WTC11 (cell line): Measurements from ENCODE around the gene SCIN. TPM values are rescaled to one million over a fixed set of nuclear protein-coding genes. Genes with fewer than 3 reads are reported as not detected.
A peak's percentile ranks its signal among the peaks of the same experiment; 100 is the strongest.

Source experiments
- ATAC-seq: fragments of 200-7000 bp; cut with Tn5 transposase; 2 replicates; pipeline ENCODE4 v1.10.0; 2021; ENCODE audit warnings: mild to moderate bottlenecking, moderate library complexity
- CTCF ChIA-PET: fragments of 300-600 bp; sonication (Branson Sonifier 250); formaldehyde crosslinking; loops from one replicate; lab custom pipeline; 2021; ENCODE audit warnings: antibody characterized with exemption; lab: Charles Lee
- POLR2A ChIA-PET: fragments of 350-600 bp; sonication (Branson Sonifier 250); formaldehyde crosslinking; loops from one replicate; lab custom pipeline; 2021; ENCODE audit warnings: antibody characterized with exemption; lab: Charles Lee
- DNase-seq: peaks from one replicate; pipeline ENCODE4 v3.0.0; 2021; ENCODE audit warnings: low spot score
- H3K27ac Mint-ChIP-seq: 2 replicates; pipeline ENCODE4 v1.8.0; 2021; ENCODE audit warnings: mixed read lengths
- H3K27me3 Mint-ChIP-seq: 2 replicates; pipeline ENCODE4 v1.8.0; 2021; ENCODE audit warnings: low read depth, mild to moderate bottlenecking, moderate library complexity, mixed read lengths
- H3K36me3 Mint-ChIP-seq: 2 replicates; pipeline ENCODE4 v1.8.0; 2021; ENCODE audit warnings: mixed read lengths
- H3K4me1 Mint-ChIP-seq: 2 replicates; pipeline ENCODE4 v1.8.0; 2022; ENCODE audit warnings: mixed read lengths
- H3K4me3 Mint-ChIP-seq: 2 replicates; pipeline ENCODE4 v1.8.0; 2021; ENCODE audit warnings: mild to moderate bottlenecking, moderate library complexity, mixed read lengths
- H3K9me3 Mint-ChIP-seq: 2 replicates; pipeline ENCODE4 v1.8.0; 2021; ENCODE audit warnings: mixed read lengths
- ATF2 ChIP-seq: sonication (generic); formaldehyde crosslinking; IDR thresholded peaks from 2 replicates; pipeline ENCODE4 v1.8.1; 2022; ENCODE audit warnings: low read depth, missing genetic modification reagents, borderline replicate concordance
- CBFB ChIP-seq: sonication (generic); formaldehyde crosslinking; IDR thresholded peaks from 2 replicates; pipeline ENCODE4 v1.8.1; 2022; ENCODE audit warnings: mild to moderate bottlenecking, low read depth, missing genetic modification reagents
- E2F5 ChIP-seq: sonication (generic); formaldehyde crosslinking; IDR thresholded peaks from 2 replicates; pipeline ENCODE4 v1.8.1; 2022; ENCODE audit warnings: mild to moderate bottlenecking, moderate library complexity, missing genetic modification reagents
- ELF4 ChIP-seq: sonication (generic); formaldehyde crosslinking; IDR thresholded peaks from 2 replicates; pipeline ENCODE4 v1.8.1; 2022; ENCODE audit warnings: low read depth, mild to moderate bottlenecking, moderate library complexity, missing genetic modification reagents
- NR3C1 ChIP-seq: sonication (generic); formaldehyde crosslinking; conservative IDR thresholded peaks from 2 replicates; pipeline ENCODE4 v1.8.1; 2023; ENCODE audit warnings: low read depth, mild to moderate bottlenecking, missing genetic modification reagents
- SMAD3 ChIP-seq: sonication (generic); formaldehyde crosslinking; IDR thresholded peaks from 2 replicates; pipeline ENCODE4 v1.8.0; 2022; ENCODE audit warnings: missing genetic modification reagents, mild to moderate bottlenecking, borderline replicate concordance
- TEAD4 ChIP-seq: sonication (generic); formaldehyde crosslinking; IDR thresholded peaks from 2 replicates; pipeline ENCODE4 v1.8.0; 2022; ENCODE audit warnings: mild to moderate bottlenecking, missing genetic modification reagents
- ZBTB21 ChIP-seq: sonication (generic); formaldehyde crosslinking; IDR thresholded peaks from 2 replicates; pipeline ENCODE4 v1.8.1; 2023; ENCODE audit warnings: mild to moderate bottlenecking, missing genetic modification reagents, borderline replicate concordance
- ZBTB43 ChIP-seq: sonication (generic); formaldehyde crosslinking; IDR thresholded peaks from 2 replicates; pipeline ENCODE4 v1.8.1; 2023; ENCODE audit warnings: mild to moderate bottlenecking, missing genetic modification reagents
- ZNF121 ChIP-seq: sonication (generic); formaldehyde crosslinking; IDR thresholded peaks from 2 replicates; pipeline ENCODE4 v1.8.0; 2023; ENCODE audit warnings: missing genetic modification reagents
- ZNF138 ChIP-seq: sonication (generic); formaldehyde crosslinking; conservative IDR thresholded peaks from 2 replicates; pipeline ENCODE4 v1.8.1; 2022; ENCODE audit warnings: mild to moderate bottlenecking, moderate library complexity, missing genetic modification reagents
- ZNF263 ChIP-seq: sonication (generic); formaldehyde crosslinking; IDR thresholded peaks from 2 replicates; pipeline ENCODE4 v1.8.1; 2022; ENCODE audit warnings: low read depth, mild to moderate bottlenecking, moderate library complexity, missing genetic modification reagents
- total RNA-seq: library from RNA; stranded (reverse); gene quantifications from 3 replicates; pipeline ENCODE4 v1.2.3, GENCODE V29; 2021
- TF ChIP-seq, protein P1 (sequence below): sonication (generic); formaldehyde crosslinking; IDR thresholded peaks from 2 replicates; pipeline ENCODE4 v1.8.1; 2022; ENCODE audit warnings: low read depth, mild to moderate bottlenecking, moderate library complexity, missing genetic modification reagents, borderline replicate concordance
- TF ChIP-seq, protein P2 (sequence below): sonication (generic); formaldehyde crosslinking; IDR thresholded peaks from 2 replicates; pipeline ENCODE4 v1.8.1; 2023; ENCODE audit warnings: mild to moderate bottlenecking, moderate library complexity, missing genetic modification reagents
- TF ChIP-seq, protein P3 (sequence below): sonication (generic); formaldehyde crosslinking; IDR thresholded peaks from 2 replicates; pipeline ENCODE4 v1.8.0; 2022; ENCODE audit warnings: mild to moderate bottlenecking, missing genetic modification reagents
- TF ChIP-seq, protein P4 (sequence below): fragments of 250-450 bp; sonication (Bioruptor Pico); IDR thresholded peaks from 2 replicates; pipeline ENCODE4 v1.9.0; 2021; ENCODE audit warnings: mild to moderate bottlenecking, borderline replicate concordance
- TF ChIP-seq, protein P5 (sequence below): sonication (generic); formaldehyde crosslinking; IDR thresholded peaks from 2 replicates; pipeline ENCODE4 v1.8.0; 2022; ENCODE audit warnings: mild to moderate bottlenecking, missing genetic modification reagents
- TF ChIP-seq, protein P6 (sequence below): sonication (generic); formaldehyde crosslinking; IDR thresholded peaks from 2 replicates; pipeline ENCODE4 v1.8.0; 2023; ENCODE audit warnings: missing genetic modification reagents, mild to moderate bottlenecking, borderline replicate concordance

The SCIN gene
- total RNA-seq, 1 experiment from 2014 or later, result 0.98 TPM

GRCh38 chr7:12692479-12693259, 122.1 kb downstream of the SCIN start:
- no peak overlapping the region for H3K4me3 Mint-ChIP-seq
- H3K9me3 Mint-ChIP-seq, result no peaks in the 10 kb centered on the region; the same call in 1 of the 2 replicates
- ChIA-PET POLR2A (no interaction called here), CTCF (interaction anchor here (1.0 kb wide), 1 partner anchor 35 kb away, joined by 3 read pairs; no protein-coding TSS in a partner anchor)
- ATAC-seq (no peak), DNase-seq (no peak)
- H3K36me3 Mint-ChIP-seq, result no peaks in the 10 kb centered on the region
- peak overlapping the region; percentile 12 for H3K27ac Mint-ChIP-seq
- no peaks in the 10 kb centered on the region for H3K27me3 Mint-ChIP-seq
- H3K4me1 Mint-ChIP-seq, result peaks cover 54% of the 10 kb centered on the region
- no peak for TF ChIP-seq ELF4 (CRISPR knock-in tag)
- no peak for TF ChIP-seq ZNF263 (CRISPR knock-in tag)
- TF ChIP-seq, protein P1, sequence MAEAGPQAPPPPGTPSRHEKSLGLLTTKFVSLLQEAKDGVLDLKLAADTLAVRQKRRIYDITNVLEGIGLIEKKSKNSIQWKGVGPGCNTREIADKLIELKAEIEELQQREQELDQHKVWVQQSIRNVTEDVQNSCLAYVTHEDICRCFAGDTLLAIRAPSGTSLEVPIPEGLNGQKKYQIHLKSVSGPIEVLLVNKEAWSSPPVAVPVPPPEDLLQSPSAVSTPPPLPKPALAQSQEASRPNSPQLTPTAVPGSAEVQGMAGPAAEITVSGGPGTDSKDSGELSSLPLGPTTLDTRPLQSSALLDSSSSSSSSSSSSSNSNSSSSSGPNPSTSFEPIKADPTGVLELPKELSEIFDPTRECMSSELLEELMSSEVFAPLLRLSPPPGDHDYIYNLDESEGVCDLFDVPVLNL (CRISPR knock-in tag), result no peak
- TF ChIP-seq, protein P2, sequence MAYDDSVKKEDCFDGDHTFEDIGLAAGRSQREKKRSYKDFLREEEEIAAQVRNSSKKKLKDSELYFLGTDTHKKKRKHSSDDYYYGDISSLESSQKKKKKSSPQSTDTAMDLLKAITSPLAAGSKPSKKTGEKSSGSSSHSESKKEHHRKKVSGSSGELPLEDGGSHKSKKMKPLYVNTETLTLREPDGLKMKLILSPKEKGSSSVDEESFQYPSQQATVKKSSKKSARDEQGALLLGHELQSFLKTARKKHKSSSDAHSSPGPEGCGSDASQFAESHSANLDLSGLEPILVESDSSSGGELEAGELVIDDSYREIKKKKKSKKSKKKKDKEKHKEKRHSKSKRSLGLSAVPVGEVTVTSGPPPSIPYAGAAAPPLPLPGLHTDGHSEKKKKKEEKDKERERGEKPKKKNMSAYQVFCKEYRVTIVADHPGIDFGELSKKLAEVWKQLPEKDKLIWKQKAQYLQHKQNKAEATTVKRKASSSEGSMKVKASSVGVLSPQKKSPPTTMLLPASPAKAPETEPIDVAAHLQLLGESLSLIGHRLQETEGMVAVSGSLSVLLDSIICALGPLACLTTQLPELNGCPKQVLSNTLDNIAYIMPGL, result no peak
- TF ChIP-seq ATF2 (CRISPR knock-in tag), result no peak
- no peak for TF ChIP-seq SMAD3 (CRISPR knock-in tag)
- TF ChIP-seq, protein P3, sequence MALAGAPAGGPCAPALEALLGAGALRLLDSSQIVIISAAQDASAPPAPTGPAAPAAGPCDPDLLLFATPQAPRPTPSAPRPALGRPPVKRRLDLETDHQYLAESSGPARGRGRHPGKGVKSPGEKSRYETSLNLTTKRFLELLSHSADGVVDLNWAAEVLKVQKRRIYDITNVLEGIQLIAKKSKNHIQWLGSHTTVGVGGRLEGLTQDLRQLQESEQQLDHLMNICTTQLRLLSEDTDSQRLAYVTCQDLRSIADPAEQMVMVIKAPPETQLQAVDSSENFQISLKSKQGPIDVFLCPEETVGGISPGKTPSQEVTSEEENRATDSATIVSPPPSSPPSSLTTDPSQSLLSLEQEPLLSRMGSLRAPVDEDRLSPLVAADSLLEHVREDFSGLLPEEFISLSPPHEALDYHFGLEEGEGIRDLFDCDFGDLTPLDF, result no peak
- TF ChIP-seq, protein P4, sequence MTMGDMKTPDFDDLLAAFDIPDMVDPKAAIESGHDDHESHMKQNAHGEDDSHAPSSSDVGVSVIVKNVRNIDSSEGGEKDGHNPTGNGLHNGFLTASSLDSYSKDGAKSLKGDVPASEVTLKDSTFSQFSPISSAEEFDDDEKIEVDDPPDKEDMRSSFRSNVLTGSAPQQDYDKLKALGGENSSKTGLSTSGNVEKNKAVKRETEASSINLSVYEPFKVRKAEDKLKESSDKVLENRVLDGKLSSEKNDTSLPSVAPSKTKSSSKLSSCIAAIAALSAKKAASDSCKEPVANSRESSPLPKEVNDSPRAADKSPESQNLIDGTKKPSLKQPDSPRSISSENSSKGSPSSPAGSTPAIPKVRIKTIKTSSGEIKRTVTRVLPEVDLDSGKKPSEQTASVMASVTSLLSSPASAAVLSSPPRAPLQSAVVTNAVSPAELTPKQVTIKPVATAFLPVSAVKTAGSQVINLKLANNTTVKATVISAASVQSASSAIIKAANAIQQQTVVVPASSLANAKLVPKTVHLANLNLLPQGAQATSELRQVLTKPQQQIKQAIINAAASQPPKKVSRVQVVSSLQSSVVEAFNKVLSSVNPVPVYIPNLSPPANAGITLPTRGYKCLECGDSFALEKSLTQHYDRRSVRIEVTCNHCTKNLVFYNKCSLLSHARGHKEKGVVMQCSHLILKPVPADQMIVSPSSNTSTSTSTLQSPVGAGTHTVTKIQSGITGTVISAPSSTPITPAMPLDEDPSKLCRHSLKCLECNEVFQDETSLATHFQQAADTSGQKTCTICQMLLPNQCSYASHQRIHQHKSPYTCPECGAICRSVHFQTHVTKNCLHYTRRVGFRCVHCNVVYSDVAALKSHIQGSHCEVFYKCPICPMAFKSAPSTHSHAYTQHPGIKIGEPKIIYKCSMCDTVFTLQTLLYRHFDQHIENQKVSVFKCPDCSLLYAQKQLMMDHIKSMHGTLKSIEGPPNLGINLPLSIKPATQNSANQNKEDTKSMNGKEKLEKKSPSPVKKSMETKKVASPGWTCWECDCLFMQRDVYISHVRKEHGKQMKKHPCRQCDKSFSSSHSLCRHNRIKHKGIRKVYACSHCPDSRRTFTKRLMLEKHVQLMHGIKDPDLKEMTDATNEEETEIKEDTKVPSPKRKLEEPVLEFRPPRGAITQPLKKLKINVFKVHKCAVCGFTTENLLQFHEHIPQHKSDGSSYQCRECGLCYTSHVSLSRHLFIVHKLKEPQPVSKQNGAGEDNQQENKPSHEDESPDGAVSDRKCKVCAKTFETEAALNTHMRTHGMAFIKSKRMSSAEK (CRISPR knock-in tag), result no peak
- TF ChIP-seq ZBTB43, result no peak
- TF ChIP-seq, protein P5, sequence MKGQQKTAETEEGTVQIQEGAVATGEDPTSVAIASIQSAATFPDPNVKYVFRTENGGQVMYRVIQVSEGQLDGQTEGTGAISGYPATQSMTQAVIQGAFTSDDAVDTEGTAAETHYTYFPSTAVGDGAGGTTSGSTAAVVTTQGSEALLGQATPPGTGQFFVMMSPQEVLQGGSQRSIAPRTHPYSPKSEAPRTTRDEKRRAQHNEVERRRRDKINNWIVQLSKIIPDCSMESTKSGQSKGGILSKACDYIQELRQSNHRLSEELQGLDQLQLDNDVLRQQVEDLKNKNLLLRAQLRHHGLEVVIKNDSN (CRISPR knock-in tag), result no peak
- TF ChIP-seq ZBTB21, result no peak
- no peak for TF ChIP-seq TEAD4 (CRISPR knock-in tag)
- no peak for TF ChIP-seq ZNF138 (CRISPR knock-in tag)
- no peak for TF ChIP-seq ZNF121 (CRISPR knock-in tag)
- TF ChIP-seq, protein P6, sequence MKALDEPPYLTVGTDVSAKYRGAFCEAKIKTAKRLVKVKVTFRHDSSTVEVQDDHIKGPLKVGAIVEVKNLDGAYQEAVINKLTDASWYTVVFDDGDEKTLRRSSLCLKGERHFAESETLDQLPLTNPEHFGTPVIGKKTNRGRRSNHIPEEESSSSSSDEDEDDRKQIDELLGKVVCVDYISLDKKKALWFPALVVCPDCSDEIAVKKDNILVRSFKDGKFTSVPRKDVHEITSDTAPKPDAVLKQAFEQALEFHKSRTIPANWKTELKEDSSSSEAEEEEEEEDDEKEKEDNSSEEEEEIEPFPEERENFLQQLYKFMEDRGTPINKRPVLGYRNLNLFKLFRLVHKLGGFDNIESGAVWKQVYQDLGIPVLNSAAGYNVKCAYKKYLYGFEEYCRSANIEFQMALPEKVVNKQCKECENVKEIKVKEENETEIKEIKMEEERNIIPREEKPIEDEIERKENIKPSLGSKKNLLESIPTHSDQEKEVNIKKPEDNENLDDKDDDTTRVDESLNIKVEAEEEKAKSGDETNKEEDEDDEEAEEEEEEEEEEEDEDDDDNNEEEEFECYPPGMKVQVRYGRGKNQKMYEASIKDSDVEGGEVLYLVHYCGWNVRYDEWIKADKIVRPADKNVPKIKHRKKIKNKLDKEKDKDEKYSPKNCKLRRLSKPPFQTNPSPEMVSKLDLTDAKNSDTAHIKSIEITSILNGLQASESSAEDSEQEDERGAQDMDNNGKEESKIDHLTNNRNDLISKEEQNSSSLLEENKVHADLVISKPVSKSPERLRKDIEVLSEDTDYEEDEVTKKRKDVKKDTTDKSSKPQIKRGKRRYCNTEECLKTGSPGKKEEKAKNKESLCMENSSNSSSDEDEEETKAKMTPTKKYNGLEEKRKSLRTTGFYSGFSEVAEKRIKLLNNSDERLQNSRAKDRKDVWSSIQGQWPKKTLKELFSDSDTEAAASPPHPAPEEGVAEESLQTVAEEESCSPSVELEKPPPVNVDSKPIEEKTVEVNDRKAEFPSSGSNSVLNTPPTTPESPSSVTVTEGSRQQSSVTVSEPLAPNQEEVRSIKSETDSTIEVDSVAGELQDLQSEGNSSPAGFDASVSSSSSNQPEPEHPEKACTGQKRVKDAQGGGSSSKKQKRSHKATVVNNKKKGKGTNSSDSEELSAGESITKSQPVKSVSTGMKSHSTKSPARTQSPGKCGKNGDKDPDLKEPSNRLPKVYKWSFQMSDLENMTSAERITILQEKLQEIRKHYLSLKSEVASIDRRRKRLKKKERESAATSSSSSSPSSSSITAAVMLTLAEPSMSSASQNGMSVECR (CRISPR knock-in tag), result no peak
- TF ChIP-seq CBFB (CRISPR knock-in tag), result no peak
- no peak for TF ChIP-seq NR3C1
- TF ChIP-seq E2F5 (CRISPR knock-in tag), result no peak
